HG02763 (cell line): ENCODE results near the gene ZNF362.

Source experiments
- ATAC-seq: cut with Tn5 transposase; IDR thresholded peaks from one replicate; pipeline ENCODE4 v1.9.1; 2021; ENCODE audit warnings: mild to moderate bottlenecking, moderate library complexity; ENCODE audit not compliant: unreplicated experiment

The ZNF362 gene

DNA sequence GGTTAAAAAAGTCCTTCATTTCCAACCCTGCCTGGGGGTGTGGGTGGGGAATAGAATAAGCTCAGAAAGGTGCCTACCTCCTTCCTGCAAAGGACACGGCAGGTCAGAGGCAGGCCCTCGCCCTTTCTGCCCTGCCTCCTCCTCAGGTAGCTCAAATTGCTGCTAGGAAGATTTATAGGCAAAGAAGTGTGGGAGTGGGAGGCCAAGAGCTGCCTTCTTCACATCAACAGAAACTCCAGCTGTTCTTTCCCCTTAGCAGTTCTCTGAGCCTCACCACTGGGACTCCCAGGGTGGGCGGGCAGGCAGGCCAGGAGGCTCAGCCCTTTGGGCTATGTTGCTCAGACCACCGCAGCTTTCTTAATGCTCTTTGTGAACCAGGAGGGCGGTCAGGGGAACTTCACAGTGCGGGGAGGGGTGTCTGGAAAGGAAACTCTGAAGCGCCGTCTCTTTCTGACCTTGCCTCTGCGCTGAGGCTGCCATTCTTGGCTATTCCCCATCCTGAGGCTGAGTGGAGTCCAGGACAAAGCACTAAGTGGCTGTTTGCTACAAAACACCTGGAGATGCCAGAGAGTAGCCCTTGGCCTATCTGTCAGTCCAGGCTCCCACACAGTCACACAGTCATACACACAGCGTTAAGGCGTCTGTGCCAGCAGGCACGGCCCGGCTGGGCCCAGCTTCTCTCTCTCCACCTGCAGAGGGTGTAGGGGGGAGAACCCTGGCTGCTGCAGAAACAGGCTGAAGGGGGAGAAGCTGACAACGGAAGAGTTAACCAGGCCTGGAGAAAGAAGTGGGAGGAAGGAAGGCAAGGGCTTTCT, 67.6 kb downstream of the ZNF362 start:
- ATAC-seq: no peak

DNA sequence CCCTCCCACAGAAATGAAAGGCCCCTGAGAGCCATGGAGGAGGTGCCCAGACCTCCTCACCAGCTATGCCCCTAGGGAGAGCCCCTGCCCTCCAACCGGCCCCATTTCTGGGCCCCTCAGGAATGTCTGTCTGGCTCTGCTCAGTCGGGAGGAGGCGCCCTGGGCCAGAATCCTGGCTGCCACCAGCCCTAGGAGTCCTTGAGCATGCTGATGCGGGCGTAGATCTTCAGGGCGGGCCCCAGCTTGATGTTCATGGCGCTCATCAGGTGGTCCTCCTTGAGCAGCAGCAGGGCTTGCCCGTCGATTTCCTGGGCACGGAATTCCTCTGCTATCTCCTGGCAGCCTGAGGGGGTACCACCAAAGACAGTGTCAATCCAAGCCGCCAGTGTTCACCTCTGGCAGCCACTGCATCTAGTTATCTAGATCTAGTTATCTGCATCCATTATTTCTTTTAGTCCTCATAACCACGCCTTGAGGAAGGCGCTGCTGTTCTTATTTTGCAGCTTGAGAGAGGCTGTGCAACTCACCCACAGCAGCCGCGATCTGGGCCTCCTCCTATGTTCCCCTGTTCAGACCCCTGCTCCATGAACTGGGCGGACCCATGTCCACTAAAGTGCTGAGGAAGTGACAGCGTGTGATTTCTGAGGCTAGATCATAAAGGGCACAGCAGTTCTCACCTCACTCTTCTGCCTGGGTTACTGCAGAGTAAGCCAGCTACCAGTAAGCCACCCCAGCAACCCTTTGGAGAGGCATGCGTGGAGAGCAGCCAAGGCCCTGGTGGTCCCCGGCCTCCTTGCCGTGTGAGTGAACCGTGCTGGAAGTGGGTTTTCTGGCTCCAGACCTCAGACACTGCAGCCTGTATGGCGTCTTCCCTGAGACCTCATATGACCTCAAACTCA, 68.6 kb downstream of the ZNF362 start:
- no peak for ATAC-seq

DNA sequence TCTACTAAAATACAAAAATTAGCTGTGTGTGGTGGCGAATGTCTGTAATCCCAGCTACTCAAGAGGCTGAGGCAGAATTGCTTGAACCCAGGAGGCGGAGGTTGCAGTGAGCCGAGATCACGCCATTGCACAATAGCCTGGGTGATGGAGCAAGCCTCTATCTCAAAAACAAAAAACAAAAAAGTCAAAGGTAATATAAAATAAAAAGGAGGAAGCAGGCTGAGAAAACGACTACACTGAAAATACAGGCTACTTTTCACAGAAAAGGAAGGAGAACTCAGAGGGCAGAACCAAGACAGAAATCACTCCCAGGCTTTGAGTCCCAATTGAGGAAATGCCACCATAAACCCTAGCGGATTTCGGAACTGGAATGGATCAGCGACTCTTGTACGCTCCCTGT, 70.5 kb downstream of the ZNF362 start:
- ATAC-seq: no peak

DNA sequence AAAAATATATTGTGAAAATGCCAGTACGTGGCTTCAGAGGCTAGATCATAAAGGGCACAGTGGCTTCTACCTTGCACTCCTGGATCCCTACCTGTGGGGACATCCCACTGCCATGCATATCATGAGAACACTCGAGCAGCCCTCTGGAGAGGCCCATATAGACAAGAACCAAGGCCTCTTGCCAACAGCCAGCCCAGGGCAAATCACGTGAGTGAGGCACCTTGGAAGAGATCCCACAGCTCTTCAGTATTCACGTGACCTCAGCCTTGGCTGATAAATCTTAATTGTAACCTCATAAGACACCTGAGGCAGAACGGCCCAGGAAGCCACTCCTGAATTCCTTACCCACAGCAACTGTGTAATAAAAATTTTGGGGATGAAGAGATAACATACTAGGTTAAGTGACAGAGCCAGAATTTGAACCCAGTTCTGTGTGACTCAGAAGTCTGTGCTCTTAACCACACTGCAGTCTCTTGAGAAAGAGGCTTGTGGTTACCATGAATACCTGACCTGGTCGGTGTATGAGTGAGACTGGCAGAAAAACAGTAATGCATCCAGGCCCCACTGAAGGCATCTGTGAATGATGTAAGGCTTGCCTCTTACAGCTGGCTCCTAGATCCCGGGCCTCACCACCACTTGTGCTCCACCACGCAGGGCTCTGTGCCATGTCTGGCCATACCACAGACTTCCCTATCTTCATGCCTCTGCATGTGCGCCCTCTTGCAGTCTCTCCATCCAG, 71.5 kb downstream of the ZNF362 start:
- ATAC-seq: no peak

DNA sequence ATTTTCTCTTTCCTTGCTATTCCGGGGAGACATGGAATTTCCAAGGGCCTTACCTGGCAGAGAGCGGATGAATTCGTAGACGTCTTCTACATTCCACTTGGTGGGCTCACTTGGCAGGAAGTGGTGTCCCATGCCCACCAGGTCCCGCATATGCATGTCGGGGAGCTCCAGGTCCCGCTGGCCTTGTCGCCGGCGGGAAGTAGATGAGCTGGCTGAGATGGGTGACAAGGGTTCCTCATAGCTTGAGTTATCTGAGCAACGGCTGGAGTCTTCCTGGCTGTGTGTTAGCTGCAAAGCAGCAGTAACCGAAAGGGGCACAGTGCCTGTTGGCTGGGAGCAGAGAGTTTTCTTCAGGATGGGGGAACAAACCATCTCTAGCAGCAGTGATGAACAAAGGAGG, 72.5 kb downstream of the ZNF362 start:
- no peak for ATAC-seq

DNA sequence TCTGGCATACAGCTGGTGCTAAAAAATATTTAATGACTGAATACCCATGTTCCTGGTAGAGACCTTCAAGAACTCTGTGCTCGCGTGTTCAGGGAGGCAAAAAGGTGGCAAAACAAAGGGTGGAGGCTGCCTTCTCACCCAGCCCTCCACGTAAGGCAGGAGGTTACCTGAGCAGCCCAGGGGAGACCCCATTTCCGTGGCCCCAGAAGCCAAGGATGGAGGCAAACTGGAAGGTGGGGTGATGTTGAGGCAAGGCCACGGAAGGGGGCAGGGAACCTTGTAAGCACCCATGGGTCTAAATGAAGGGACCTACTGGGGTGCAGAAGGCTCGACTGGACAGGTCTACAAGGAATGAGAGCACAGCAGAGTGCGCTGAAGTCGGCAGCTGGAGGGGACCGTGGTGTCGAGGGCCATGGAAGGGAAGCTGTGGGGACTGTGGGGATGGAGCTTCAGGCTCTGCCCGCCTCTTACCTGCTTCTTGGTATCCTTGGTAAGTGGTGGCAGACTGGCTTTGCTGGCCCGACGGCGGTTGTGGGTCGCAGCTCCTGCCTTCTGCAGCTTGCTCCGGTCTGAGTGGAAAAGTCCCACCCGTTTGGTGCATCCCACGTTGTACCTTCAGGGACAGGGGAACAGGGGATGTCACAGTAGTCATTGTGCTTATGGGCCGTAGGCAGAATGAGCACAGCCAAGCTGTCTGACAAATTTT, 73.5 kb downstream of the ZNF362 start:
- ATAC-seq: no peak

DNA sequence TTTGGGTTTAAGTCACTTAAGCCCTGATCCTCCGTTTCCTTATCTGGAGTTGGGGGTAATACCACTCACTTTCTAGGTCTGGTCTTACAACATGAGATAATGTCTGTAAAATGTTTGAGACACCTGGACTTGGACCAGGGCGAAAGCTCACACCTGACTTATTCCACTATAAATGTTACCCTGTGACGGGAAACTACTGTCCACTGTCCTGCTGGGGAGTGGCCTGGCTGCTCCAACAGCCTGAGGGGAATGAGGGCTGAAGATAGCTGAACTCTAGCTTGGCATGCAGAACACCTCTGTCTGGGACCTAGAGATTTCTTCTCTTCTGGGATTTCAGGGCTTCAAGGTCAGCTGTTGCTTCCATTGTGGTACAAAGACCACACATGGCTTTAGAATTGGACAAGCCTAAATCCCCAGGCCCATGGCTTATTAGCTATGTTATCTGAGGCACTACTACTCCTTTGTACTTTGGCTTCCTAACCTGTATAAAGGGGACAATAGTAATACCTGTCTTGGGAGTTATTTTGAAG, 74.1 kb downstream of the ZNF362 start:
- no peak for ATAC-seq

DNA sequence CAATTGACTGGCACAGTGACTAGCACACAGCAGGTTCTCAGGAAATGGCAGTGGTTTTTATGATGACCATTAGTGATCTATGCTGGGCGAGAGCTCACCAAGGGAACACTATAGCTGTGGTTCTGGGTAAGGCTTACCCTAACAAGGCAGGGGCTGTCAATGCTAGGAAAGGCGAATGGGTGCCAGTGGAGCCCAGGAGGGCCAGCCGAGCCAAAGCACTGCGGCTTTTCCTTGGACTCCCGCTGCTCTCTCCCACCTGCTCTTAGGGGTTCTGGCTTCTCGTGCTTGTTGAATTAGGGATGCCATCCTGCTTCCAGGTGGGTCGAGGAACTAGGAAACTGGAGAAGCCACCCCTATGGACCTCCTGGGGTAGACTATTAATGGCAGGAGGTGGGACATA, 74.6 kb downstream of the ZNF362 start:
- no peak for ATAC-seq

DNA sequence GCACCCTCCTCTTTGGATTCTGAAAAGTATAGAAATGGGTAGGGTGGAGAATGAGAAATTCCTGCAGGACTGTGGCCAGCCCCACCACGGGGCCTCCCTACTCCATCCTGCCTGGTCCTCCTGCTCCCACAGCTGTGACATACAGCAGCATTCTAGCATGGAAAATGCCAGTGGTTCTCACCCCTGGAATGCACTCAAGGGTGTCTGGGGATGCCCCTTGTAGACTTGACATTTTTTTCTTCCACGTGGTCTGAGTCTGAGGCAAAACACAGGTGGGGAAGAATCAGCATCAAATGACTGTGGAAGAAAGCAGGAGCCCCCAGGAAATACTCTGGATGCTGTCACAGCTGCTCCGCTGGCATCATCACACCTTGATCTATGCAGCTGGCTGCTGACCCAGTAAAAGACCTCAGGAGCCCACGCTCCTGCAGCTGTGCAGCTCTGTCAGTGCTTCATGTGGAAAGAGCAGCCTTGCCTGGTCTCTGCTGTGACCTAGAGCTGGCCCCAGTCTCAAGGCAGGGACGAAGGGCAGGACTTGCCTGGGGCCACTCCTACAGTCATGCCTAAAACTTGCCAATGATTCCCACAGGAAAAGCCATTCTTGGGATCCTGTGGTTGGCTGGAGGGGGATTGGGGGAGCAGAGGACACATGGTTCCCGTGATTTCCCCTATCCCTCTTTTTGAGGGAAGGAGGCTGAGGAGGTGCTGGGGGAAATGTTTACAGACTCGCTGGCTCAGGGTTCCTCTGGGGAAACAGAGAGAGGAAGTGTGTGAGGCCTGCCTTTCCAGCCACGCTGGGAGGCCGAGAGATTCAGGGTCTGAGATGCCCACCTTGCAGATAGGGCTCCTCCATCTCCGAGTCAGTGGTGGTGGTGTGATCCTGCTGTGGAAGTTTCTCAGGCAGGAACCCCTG, 75.4 kb downstream of the ZNF362 start:
- no peak for ATAC-seq

DNA sequence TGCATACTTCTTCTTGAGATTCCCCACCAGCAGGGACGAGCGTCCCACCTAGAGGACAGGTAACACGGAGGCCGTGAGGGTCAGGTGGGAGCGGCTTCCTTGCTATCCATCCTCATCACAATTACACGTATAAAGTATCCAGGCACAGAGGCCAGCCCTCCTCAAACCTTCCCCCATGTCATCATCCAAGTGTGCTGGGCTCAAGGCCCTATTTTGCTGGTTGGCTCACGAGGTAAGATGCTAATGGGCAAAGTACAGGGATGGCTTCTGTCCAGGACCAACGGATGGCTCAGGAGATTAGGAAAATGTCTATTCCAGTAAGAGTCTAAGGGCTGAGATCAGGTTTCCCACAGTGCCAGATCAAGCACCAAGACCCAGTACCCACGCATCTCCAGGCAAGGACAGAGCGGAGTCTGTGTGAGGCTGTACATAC, 76.1 kb downstream of the ZNF362 start:
- no peak for ATAC-seq

DNA sequence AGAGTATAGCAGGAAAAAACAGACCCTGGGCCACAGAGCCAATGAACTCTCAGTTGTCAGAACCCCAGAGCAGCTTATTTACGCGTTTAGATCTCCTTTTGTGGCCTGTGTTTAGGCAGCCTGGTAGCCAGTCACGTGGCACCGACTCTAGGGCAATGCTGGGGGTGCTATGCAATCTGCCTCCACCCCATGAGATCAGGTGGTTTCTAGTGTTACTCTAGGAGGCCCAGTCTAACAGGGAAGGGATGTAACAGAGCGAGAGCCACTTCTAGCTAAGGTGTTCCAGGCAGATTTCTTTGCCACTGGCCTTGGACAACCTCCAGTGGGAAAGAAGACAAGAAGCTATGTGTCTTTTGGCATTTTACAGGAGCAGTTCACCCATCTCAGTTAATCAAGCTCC, 76.6 kb downstream of the ZNF362 start:
- ATAC-seq: no peak

DNA sequence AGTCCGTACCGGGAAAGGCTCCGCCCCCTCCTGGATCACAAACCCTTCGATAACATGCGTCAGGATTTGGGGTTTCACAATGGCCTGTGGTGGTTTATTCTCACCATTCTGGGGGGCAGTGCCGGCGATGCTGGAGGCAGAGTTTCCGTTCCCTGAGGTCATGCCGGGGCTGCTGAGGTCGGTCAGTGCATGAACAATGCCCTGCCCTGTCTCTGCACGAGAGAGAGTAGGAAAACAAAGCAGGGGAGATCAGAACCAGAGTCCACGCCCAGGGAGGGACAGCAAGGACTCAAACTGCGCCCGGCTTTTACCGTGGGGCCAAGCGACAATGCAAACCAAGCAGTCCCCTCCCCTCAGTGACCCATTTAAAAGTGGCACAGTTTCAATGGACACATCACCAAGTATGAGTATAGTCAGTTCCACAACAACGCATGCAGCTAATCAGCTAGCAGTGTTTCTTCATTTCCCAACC, 77.8 kb downstream of the ZNF362 start:
- no peak for ATAC-seq

DNA sequence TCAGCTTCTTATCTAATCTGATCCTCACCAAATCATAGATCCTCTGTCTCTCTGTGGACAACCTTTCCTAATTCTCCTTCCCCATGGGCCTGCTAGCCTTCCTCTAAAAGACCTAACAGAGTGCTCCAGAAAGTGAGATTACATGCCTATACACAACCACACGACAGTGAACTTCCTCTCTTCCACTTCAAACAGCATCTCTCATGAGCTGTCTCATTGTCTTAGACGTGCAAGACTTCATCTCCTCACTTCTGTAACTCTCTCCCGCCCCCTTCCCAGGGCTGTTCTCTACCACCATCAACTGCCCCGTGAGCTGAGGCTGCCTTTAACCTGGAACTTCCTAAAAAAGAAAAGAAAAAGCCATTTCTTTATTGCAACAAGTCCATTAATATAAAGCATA, 78.7 kb downstream of the ZNF362 start:
- ATAC-seq: no peak

DNA sequence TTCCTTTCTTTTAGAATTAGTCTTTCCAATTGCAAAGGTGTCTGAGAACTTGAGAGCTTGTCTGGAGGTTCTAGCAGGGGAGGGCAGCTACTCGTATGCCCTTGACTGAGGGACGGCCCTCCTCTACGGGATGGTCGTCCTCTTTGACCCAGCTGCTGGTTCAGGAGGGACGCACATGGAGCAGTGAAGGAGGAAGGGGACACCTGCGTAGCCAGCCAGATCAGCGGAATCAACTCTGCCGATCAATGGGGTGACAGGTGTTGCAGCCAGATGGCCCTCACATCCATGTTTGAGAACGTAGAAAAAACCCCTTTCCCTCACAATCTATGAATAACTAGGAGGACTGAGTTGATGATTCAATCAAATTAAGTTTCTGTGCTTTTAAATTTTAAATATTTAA, 80.3 kb downstream of the ZNF362 start:
- no peak for ATAC-seq

DNA sequence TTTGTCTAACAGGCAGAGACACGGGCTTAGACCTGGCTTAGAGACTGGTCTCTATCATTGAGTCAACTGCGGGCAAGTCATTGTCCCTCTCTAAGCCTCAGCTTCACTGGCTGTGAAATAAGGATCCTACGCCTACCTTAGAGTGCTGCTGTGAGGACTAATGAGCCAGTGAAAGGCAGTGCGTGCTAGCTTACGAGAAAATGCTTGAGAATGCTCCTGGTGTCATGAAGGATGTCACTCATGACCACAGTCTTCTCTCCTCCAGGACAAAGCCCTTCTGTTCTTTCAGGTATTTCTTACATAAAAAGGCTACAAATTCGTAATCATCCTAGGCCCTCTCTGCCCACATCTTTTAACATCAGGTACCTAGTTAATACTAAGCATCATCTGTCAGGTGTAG, 81.1 kb downstream of the ZNF362 start:
- no peak for ATAC-seq

DNA sequence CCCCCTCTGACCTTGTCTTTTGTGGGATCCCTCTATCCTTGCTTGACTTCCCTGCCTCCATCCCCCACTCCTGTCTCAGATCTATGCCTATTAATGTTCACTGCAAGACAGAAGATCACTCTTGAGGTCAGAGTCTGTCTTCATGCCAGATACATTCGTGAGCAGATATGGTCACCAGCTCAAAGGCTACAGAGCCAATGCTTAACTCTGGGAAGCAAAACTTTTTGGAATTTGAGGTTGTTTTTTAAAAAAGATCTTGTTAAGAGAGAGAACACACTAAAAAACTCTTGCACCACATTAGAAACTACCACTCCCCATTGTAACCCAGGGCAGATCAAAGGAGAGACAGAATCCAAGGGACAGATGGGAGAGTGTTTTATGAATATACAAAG, 81.8 kb downstream of the ZNF362 start:
- ATAC-seq: no peak

DNA sequence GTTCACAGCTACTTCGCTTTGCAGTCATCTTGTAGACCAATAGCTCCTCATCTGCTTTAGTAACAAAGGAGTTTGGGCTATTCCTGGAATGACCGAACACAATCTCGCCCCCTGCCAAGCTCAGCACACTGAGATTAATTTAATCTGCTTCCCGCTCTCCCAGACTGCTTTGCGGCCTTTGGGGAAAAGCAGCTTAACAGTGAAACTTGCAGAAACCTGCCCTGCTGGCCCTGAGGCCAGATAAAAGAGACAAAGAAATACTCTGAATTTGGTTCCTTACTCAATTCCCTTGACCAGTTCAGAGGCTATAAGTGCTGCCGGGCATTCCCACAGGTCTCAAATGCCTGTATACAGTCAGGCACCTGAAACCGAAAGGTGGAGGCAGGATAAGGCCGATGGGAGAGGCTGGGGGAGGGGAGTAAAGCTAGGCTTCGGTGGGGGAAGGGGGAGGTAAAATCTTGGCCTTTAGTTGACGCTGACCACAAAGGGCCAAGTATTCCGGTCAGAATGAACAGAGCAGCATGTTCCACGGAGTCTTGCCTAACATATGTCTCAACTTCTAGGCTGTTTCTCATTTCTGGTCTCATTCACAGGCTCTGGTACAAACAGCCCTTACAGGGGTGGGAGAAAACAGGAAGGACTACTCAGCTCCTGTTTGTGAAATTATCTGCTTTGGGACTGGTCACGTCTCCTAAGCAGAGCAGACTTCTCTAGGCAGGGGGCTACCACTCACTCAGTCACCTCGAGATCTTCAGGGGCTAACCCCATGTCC, 82.3 kb downstream of the ZNF362 start:
- ATAC-seq: no peak

DNA sequence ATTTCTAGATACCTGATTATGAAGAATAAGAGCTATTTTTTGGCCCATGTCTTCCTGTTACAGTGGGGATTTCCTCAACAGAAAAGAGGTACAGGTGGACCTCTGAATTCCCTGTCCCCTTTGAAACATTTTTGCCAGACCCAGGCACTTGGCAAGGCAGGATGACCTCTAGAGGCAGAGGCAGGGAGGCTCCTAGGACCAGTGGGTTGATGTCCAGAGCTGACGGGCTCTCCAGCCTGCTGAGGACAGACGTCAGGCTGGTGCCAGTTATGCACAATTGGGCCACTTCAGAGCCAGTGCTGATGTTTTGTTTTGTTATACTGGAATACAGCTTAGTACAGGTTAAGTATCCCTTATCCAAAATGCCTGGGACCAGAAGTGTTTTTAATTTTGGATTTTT, 83.1 kb downstream of the ZNF362 start:
- no peak for ATAC-seq

DNA sequence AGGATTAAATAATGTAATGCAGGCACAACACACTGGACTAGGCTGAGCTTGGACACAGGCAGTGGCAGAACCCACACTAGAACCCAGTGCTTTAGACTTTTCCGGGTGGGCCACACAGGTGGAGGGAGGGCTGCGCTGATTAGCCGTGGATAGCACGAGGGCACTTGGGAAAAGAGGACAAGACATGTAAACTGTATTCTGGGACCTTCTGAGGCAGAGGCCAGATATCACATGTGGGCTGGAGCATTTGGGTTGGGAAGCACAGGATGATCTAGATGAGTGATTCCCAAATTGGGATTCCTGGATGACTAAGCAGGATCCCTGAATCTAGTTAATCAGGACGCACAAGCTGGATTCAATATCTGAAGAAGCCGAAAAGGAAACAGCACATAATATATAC, 84.9 kb downstream of the ZNF362 start:
- no peak for ATAC-seq
